GM19324 (cell line): Measurements from ENCODE around the gene VRK3.

Experiments
- ATAC-seq: cut with Tn5 transposase; IDR thresholded peaks from one replicate; pipeline ENCODE4 v1.9.1; 2021; ENCODE audit warnings: mild to moderate bottlenecking, moderate library complexity; ENCODE audit not compliant: unreplicated experiment, low FRiP score

The VRK3 gene

DNA sequence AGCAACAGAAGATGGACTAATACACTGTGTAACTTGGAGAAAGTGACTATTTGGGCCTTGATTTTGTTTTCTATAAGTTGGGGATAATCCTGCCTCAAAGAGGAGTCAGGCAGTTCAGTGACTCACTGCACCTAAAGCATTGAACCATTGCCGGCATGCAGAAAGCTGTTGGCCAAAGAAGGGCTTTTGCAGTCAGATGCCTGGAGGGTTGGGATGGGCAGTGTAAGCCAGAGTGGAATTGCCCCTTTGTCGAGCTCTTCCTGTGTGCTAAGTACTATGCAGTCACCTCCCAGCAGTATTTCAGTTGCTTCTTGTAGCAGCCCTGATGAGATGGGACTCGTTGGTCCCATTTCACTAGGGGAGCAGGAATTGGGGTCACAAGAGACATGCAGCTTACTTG lies 11.7 kb upstream of the VRK3 start:
- ATAC-seq, result no peak

DNA sequence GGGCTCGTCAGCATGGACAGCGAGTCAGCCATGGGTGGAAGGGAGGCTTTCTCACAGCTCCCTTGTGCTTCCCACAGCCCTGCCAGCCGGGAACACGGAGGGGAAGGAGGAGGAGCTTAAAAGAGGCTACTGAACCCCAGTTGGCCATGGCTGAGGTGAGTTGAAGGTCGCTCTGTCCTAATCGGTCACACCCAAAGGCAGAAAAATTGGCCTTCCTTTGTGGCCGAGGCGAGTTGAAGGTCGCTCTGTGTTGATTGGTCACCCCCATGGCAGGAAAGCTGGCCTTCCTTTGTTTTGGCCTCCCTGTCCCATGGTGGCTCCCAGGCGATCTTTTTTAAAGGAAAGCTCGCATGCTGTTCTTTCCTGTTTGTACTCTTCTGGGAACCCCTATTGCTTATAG lies 5.8 kb upstream of the VRK3 start:
- no peak for ATAC-seq

DNA sequence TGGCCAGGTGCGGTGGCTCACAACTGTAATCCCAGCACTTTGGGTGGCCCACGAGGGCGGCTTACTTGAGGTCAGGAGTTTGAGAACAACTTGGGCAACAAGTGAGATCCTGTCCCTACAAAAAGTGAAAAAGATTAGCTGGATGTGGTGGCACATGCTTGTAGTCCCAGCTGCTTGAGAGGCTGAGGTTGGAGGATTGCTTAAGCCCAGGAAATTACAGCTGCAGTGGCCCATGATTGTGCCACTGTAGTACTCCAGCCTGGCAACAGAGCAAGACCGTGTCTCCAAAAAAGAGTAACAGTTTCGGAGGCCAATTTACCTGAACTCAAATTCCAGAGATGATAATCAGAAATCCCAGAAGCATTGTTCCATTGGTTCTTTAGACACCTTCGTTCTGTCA lies 5.1 kb upstream of the VRK3 start:
- ATAC-seq, result no peak

DNA sequence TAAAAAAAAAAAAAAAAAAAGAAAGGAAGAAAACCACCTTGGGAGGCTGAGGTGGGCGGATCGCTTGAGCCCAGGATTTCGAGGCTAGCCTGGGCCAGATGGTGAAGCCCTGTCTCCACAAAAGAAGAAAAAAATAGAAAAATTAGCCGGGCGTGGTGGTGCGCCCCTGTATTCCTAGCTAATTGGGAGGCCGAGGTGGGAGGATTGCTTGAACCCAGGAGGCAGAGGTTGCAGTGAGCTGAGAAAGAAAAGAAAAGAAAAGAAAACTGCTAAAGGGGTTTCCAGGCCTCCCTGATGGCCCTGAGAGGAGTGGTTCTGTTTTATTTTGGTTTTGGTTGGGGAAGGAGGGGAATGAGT lies 1.4 kb upstream of the VRK3 start:
- ATAC-seq, result no peak

DNA sequence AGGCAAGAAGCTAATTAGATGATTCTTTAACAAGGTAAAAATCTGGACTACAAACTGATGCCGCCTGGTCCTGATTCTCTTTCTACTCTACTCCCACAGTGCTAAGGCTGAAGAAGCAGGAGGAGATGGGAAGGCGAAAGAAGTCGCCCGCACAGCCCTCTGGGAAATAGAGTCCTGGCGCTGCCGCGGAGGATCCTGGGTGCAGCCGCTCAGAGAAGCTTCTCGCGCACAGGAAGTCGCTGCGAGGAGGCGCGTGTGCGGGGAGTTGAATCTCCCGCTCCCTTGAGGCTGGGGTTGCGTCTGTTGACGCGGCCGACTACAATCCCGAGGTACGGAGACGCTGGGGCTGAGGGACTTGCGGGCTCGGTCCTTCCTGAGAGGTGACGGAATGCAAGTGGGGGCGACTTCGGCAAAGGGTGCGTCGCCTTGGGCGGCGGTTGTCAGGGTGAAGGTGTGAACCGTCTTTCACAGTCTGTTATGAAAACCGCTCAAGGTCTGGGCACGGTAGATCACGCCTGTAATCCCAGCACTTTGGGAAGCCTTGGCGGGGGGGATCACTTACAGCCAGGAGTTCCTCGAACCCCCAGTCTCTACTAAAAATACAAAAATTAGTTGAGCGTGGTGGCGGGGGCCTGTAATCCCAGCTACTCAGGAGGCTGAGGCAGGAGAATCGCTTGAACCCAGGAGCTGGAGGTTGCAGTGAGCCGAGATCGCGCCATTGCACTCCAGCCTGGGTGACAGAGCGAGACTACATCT lies 800 bp upstream of the VRK3 start, which contains the start of gene ZNF473:
TSS of gene ZNF473 (plus strand) at position 212 of the 756 bp plus-strand sequence. CDS start 5,078 bp downstream, outside the sequence.
- peak; percentile 76 for ATAC-seq

DNA sequence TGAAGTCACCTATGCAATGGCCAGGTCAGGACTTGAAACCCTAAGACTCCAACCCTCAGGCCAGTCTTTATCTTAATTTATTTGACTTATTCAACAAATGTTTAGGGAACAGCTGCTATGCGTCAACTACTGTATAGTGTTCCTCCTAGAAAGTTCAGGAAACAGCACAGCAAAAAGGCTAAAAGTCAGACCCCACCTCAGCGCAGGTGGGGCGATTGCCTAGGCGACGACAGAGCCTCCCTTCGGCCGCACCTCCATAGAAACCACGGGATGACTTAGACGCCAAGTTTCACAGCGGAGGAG lies 502 bp downstream of the VRK3 start:
- ATAC-seq, result no peak

DNA sequence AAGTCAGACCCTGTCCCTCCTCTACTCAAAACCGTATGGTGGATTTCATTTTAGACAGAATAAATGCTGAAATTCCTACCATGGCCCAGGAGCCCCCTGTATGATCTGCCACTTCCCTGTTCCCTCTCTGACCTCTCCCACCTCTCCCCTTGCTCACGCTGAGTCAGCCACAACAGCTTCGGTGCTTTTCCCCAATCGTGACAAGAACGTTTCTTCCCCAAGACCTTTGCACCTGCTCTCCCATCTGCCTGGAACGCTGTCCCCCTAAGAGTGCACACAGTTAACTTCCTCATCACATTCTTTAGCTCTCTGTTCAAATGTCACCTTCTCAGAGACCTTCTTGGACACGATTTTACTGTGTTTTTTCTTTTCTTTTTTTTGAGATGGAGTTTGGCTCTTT lies 2.3 kb downstream of the VRK3 start:
- no peak for ATAC-seq

DNA sequence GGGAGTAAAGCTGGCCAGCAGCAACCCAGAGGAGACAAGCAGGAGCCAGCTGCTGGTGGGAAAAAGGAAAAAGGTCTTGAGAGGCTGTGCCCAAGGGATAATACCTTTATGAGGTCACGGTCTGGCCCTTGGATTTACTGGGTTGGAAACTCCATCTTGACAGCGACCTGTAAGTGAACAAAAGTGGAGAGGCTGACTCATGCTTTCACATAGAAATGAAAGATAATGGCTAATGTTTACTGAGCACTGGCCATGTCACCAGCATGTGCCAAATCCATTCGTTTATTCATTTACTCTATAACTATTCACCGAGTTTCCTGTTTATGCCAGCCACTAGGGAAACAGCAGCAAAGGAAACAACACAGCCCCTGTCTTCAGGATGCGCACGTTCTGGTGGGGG lies 4.7 kb downstream of the VRK3 start:
- no peak for ATAC-seq

DNA sequence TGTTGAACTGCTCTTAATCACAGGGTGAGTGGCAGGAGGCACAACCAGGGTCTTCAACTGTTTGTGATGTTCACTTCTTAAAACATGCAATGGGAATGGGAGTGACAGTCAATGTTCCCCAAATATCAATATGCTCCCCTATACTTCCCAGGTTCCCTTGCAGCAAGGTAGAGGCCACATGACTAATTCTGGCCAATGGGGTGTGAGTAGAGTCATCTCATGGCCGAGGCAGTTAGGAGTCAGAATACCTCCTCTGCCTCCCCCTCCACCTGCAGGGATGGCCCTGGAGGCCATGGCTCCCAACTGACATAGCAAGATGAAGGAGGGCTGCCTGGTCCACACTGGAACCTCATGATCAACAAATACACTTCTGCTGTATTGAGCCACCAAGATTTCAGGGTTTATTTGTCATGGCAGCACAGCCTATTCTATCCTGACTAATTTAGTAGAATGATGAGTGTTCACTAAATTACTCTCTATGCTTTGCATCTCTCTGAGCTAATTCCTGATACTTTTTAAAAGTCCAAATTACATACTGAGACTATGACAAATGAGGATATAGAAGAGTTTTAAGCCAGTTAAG lies 8.9 kb downstream of the VRK3 start:
- ATAC-seq, result no peak

DNA sequence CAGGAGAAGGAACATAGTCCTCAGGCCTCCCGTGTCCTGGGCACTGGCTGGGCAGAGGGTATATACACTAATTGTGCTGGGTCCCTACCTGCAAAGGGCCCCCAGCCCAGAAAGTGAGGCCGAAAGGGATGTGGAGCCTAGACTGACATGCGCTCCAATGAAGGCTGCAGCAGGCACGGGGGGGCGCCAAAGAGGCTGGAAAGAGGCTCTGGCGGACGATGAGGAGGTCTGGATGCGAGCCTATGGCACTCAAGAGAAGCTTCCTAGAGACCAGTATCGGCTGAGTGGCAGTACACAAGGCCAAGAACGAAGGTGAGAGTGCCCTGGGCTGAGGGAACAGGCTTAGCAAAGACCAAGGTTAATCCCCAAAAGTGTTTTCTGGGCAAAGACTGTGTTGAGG lies 16.6 kb downstream of the VRK3 start:
- no peak for ATAC-seq

DNA sequence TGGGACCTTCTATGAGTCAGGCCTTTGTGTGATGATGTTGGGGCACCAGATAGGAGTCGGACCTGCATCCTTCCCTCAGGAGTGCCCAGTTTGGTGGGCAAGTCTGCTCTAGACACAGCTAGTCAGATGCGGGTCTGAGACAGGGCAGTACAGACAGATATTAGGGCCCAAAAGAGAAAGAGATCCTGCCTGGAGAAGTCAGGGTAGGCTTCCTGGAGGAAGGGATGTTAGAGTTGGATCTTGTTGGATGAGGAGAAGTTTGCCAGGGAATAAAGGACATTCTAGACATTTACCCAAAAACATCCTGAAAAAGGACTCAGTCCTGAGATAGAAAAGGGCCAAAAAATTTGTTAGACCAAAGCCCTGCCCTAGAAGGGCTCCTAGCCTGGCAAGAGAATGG lies 17.2 kb downstream of the VRK3 start:
- ATAC-seq, result no peak

DNA sequence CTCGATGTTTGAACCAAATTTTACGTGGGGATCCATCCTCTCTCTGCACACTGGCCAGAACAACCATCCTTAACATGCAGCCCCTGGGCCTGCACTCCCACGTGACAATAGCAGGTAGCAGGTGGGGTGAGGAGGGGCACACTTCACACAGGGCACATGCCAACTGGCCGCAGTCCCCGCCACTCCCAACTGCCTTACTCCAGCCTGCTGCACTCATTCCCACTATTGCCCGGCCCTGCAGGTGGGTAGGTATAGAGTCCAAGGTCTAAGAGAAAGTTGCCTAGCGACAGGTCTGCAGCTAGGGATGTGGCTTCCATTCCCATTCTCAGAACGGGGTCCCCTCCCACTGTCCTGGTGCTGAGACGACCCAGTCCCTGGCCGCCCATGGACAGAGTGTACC lies 18.0 kb downstream of the VRK3 start:
- no peak for ATAC-seq

DNA sequence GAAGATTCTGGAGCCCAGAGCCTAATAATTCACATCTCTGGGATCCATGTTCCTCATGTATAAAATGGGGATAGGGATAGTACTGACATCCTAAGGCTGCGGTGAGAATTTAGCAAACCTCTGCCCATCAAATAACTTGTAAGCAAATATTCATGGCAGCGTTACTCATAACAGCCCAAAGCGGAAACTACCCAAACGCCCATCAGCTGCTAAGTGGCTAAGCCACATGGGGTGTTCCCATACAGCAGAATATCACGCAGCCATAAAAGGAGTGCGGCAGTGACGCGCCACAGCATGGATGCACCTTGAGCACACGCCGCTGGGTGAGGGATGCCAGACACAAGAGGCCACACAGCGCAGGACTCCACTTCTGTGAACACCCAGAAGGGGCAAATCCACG lies 19.7 kb downstream of the VRK3 start:
- no peak for ATAC-seq

DNA sequence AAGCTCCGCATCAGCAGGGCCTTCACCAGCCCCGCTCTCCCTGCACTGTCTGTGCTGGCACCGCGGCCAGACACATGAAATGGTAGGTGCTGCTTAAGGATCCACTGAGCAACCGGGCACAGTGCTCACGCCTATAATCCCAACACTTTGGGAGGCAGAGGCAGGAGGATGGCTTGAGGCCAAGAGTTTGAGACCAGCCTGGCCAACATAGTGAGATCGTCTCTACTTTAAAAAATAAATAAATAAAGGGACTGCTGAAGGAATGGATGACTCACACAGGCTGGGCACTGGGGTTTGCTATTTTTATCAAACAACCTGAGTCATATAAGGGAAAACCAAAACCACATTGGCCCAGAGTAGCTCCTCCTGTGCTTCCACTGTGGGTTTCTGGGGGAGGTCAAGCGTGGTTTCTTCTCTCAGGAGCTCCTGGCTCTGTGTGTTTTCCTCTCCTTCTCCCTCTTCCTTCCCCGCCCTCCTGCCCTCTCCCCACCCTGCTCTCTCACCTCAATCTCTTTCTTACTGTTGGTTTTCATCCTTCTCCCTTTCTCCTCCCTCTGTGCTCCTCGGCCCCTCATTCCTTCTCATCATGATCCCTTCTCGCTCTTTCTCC lies 21.3 kb downstream of the VRK3 start:
- ATAC-seq, result no peak

DNA sequence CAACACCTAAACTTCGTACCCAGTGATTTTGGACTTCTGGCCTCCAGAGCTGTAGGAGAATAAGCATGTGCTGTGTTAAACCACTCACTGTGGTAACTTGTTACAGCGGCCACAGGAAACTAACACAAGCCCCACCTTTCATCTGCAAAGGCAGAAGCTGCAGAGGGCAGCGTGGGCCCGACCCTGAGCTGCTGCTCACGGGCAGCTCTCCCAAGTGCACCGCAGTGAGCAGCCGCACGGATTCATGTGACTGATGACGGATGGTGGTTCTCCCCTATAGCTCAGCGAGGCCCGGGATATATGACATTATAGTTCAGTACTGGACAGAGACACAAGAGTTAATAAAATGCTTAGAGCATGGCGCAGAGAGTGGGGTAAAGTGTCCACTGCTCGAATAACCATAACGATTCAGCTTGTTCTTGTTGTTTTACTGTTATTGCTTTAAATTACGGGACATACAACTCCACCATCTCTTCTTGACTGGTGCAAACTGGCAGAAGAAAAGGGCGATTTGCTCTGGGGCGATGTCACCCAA lies 21.9 kb downstream of the VRK3 start:
- no peak for ATAC-seq

DNA sequence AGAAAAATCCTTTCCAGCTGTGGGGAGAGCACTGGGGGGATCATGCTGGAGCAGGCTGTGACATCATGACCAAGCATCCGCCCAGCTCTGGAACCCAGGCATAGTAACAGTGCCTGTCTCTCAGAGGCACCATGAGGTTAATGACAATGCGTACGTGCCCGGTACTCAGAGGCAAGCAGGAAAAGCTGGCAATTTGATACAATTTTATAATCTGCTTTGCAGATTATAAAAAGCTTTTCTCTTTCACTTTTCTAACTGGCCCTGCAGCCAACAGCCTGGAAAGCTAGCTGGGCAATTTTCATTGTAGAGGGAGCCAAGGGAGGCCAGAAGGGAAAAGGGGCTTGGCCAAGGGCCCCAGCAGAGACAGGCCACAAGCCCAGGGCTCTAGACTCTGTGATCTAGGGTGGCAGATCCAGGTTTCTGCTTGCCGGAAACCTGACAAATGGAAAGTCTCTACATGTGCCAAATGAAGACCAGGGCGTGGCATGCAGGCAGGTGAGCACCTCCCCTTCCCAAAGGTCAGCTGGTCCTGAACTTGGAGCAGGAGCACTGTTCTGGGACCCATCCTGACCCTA lies 22.7 kb downstream of the VRK3 start:
- ATAC-seq, result no peak

DNA sequence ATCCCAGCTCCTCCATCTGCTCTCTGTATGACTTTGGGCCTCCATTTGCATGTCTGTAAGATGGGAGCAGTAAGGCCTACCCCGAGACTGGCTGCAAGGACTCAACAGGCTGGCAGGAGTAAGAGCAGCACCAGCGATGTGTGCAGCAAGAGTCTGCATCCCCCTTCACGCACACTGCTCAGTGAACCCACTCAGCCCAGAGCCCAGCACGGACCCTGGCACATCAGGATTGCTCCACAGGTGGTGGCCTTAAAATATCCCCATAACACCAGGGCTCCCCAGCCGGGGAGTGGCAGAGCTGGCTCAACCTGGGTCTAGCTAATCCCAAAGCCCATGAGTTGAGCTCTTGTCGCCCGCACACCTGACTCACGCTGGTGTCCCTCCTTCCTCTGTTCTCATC lies 23.4 kb downstream of the VRK3 start:
- no peak for ATAC-seq

DNA sequence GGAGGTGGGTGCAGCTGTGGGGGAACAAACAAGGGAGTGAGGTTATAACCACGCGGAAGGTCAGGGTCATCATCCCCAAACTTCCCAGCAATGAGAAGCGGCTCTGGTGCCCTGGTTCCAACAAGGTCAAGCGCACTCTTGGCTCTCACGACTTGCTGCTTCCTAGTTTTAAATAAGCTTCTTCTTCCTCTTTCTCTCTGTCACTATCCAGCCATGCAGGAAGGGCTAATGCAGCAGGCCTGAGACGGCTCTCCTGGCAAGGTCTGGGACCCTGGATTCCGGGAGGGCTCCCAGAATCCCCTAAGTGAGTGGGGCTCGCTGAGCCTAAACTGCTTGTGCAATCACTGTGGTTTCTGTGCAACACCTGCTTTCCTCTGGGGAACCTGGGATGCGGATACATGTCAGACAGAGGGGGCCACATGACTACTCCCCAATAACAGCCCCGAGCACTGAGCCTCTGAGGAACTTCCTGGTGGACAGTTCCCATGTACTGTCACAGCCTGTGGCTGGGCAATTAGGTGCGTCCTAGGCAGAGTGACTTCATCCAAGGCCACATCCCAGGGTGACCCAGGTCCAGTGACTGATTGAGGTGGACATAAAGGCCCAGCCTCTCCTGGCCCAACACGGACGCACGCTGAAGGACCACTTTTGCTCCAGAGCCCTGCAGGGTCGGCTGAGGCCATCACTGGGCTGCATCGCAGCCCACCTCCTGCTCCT lies 24.2 kb downstream of the VRK3 start:
- ATAC-seq, result no peak

DNA sequence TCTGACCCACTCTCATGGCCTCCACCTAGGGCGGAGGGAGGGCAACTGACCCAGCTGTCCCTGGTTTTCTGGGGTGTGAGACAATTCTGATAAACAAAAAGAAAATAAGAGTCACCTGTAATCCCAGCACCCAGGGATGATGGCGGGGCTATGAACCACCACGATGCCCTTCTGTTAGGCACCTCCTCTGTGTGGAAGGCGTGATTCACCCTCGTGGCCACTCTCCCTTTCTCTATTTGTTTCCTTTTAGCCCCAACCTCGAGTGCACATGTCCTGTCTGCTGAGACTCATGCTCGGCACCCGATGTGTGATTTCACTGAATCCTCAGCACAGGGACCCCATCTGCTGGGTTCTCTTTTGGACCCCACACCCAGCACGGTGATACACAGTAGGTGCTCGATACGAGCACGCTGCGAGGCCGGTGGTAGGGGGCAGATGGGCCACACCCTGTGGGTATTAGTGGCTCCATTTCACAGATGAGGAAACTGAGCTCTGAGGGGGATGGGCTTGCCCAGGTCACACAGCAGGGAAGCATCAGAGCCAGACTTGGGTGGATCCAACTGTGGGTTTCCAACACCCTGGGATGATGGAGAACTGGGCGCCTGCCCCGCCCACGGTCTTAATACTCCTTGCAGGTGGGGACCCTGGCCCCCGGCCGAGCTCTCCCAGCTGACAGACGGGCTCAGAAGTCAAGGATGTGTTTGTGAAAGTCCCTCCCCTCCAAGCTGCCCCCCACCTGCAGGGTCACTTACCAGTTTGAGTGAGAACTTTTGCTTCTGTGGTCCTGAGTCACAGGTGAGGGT lies 24.9 kb downstream of the VRK3 start:
- no peak for ATAC-seq

DNA sequence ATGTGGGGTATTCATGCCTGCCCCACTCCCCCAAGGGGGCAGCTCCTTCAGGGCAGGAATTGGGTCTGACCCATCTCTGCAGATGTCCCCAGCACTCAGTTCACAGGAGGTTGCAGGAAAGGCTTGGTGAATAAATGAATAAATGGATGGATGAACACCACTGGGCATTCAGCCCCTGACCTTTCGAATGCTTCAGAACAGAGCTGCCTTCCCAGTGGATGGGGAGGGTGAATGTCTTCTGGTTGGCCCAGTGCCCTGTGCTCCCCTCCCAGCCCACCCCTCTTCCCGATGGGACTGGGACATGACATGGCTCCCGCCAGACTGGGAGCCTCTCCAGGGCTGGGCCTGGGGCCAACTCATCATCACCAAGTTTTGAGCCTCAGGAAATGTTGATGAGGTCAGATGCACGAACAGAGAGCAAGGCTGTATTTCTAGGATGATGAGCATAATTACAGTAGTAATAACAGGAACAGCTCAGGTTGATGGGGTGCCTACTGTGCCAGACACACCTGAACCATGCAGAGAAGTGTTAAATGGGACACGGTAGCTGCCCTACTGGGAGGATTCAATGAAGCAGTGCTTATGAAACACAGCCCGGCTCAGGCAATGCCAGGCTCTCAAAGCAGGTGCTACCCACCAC lies 25.7 kb downstream of the VRK3 start:
- no peak for ATAC-seq
